Suprapubic skin (tissue), 3 donors: ENCODE measurements around the gene PROC.

Source experiments
- CTCF ChIP-seq, 2 donors: fragments of 200-600 bp in 1 of 2; fragments of 450-650 bp in 1 of 2; sonication (generic) in 1 of 2; IDR thresholded peaks; one replicate each; pipeline ENCODE4 v1.5.1; 2016 to 2019; ENCODE audit warnings: antibody characterized with exemption in 2 of 2, mild to moderate bottlenecking in 1 of 2, moderate library complexity in 1 of 2
- POLR2A ChIP-seq, 2 donors: fragments of 450-650 bp; IDR thresholded peaks; one replicate each; pipeline ENCODE4 v1.6.1; 2017; ENCODE audit warnings: antibody characterized with exemption in 2 of 2, mild to moderate bottlenecking in 2 of 2, moderate library complexity in 2 of 2

DNA sequence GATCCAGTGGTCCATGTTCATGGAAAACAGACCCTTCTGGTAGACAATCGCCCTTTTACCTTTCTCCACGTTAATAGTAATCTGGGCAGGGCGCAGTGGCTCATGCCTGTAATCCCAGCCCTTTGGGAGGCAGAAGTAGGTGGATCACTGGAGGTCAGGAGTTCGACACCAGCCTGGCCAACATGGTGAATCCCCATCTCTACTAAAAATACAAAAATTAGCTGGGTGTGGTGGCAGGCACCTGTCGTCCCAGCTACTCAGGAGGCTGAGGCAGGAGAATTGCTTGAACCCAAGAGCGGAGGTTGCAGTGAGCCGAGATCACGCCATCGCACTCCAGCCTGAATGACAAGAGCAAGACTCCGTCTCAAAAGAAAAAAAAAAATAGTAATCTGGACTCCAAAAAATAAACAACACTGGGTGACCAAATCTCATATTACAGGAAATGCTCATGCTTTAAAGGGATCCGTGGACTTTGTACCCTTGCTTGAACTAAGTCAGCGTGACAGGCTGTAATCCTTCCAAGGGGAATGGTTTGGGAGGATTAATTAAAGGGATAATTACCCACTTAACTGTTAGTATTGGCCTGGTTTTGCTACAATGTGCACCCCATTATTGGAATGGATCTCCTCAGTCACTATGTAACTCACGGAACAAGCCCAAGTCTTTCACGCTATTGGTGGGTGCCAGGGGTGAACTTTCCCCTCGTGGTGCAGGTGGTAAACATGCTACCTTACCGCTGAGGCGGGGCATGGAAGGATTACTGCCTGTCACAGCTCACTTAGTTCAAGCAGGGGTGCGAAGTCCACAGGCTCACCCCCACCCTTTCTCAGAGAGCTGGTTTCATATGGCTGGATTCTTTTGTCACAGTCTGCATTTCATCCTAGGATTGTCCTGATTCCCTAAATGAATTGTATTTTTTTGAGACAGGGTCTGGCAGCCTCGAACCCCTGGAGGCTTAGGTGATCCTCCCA is 36.7 kb downstream of the PROC start:
- TF ChIP-seq CTCF (IDR thresholded peaks at IDR 0.05) = no peak
- TF ChIP-seq POLR2A (IDR thresholded peaks at IDR 0.05) = no peak
